NCI-H2227 treated with DMSO at 0.1 percent for 48 hours (cell line): Measurements from ENCODE around the gene ELP6.
"Not testable (repeated sequence)": the region's sequence is repeated elsewhere in the genome, so short reads cannot be mapped to it uniquely, and the experiment has no call there.

Source experiments
- DNase-seq: peaks from one replicate; lab custom pipeline; 2025; lab: John Stamatoyannopoulos, UW

ELP6 gene

GRCh38 chr3:47464588-47464987 is 48.9 kb downstream of the ELP6 start:
- DNase-seq: no peak

- DNase-seq: not testable (repeated sequence)
Observed at GRCh38 chr3:47459534-47460085, 53.9 kb downstream of the ELP6 start.

GRCh38 chr3:47456984-47457383 is 56.5 kb downstream of the ELP6 start:
- DNase-seq: no peak

- DNase-seq: no peak
Observed at GRCh38 chr3:47455806-47456452, 57.6 kb downstream of the ELP6 start.

- no peak for DNase-seq
Observed at GRCh38 chr3:47452453-47453215, 60.9 kb downstream of the ELP6 start.
